Activated CD4-positive, alpha-beta T cell treated with anti-CD3 and anti-CD28 coated beads, Interleukin-2, amount 10 ng/mL, durations not matched to agents 7 days and 5 days (primary cell): ENCODE results near the gene SMARCAL1. TPM values are rescaled to one million over a fixed set of nuclear protein-coding genes. Genes with fewer than 3 reads are reported as not detected.

ENCODE experiments used
- CTCF ChIA-PET: fragments of 350-600 bp; sonication (Branson Sonifier 250); formaldehyde crosslinking; loops from one replicate; lab custom pipeline; 2021; ENCODE audit warnings: antibody characterized with exemption; lab: Charles Lee
- POLR2A ChIA-PET: fragments of 350-600 bp; sonication (Branson Sonifier 250); formaldehyde crosslinking; loops from one replicate; lab custom pipeline; 2021; ENCODE audit warnings: antibody characterized with exemption; lab: Charles Lee
- DNase-seq: peaks from one replicate; pipeline ENCODE4 v3.0.0-alpha.2; 2020
- H3K27ac Mint-ChIP-seq: one replicate; pipeline ENCODE4 v1.8.0; 2021; ENCODE audit warnings: mild to moderate bottlenecking, moderate library complexity, mixed read lengths
- H3K27me3 Mint-ChIP-seq: one replicate; pipeline ENCODE4 v1.8.0; 2021; ENCODE audit warnings: mixed read lengths
- H3K36me3 Mint-ChIP-seq: one replicate; pipeline ENCODE4 v1.8.0; 2021; ENCODE audit warnings: low read depth, mixed read lengths
- H3K4me1 Mint-ChIP-seq: one replicate; pipeline ENCODE4 v1.8.0; 2021; ENCODE audit warnings: mixed read lengths
- H3K4me3 Mint-ChIP-seq: one replicate; pipeline ENCODE4 v1.8.0; 2021; ENCODE audit warnings: mild to moderate bottlenecking, moderate library complexity, mixed read lengths
- H3K9me3 Mint-ChIP-seq: one replicate; pipeline ENCODE4 v1.8.0; 2021; ENCODE audit warnings: mixed read lengths
- total RNA-seq, 2 experiments: library from RNA; stranded (reverse); gene quantifications; one replicate each; pipeline ENCODE4 v1.2.3, GENCODE V29; 2021

SMARCAL1 gene
- 10 to 100 TPM; 27.5 to 28.7 TPM for total RNA-seq

GRCh38 chr2:216412022-216412999, at the start of gene SMARCAL1:
SMARCAL1 (plus strand) TSS chr2:216412484; CDS start chr2:216414705, 2,221 bp downstream.
- H3K4me3 Mint-ChIP-seq: peak within 1 kb of the TSS; percentile 88
- POLR2A ChIA-PET: no interaction called here

GRCh38 chr2:216362730-216363129, 49.6 kb upstream of the SMARCAL1 start:
- H3K27me3 Mint-ChIP-seq: peaks cover 34% of the 10 kb centered on the region
- DNase-seq: no peak
- no peaks in the 10 kb centered on the region for H3K9me3 Mint-ChIP-seq
- no peaks in the 10 kb centered on the region for H3K36me3 Mint-ChIP-seq
- H3K4me3 Mint-ChIP-seq: no peak overlapping the region
- H3K4me1 Mint-ChIP-seq: no peaks in the 10 kb centered on the region
- no peak overlapping the region for H3K27ac Mint-ChIP-seq
- POLR2A ChIA-PET: no interaction called here
- CTCF ChIA-PET: no interaction called here

More at GRCh38 chr2:216412022-216412999, at the start of gene SMARCAL1:
- DNase-seq: peak; percentile 99
- peaks cover 20% of the 10 kb centered on the region for H3K4me1 Mint-ChIP-seq
- no peaks in the 10 kb centered on the region for H3K9me3 Mint-ChIP-seq
- H3K27me3 Mint-ChIP-seq: peaks cover 8% of the 10 kb centered on the region
- CTCF ChIA-PET: interaction anchor here (0.6 to 1.2 kb wide), 5 partner anchors 9 to 337 kb away, joined by 3 to 8 read pairs (median 4); no protein-coding TSS in a partner anchor
- peak within 1 kb of the TSS; percentile 93 for H3K27ac Mint-ChIP-seq
- H3K36me3 Mint-ChIP-seq: peaks cover 22% of the 10 kb centered on the region

GRCh38 chr2:216363221-216363620, 49.1 kb upstream of the SMARCAL1 start:
- H3K27ac Mint-ChIP-seq: no peak overlapping the region
- H3K9me3 Mint-ChIP-seq: no peaks in the 10 kb centered on the region
- H3K36me3 Mint-ChIP-seq: no peaks in the 10 kb centered on the region
- no peaks in the 10 kb centered on the region for H3K4me1 Mint-ChIP-seq
- ChIA-PET POLR2A (no interaction called here), CTCF (no interaction called here)
- no peak for DNase-seq
- peaks cover 36% of the 10 kb centered on the region for H3K27me3 Mint-ChIP-seq
- no peak overlapping the region for H3K4me3 Mint-ChIP-seq

DNA sequence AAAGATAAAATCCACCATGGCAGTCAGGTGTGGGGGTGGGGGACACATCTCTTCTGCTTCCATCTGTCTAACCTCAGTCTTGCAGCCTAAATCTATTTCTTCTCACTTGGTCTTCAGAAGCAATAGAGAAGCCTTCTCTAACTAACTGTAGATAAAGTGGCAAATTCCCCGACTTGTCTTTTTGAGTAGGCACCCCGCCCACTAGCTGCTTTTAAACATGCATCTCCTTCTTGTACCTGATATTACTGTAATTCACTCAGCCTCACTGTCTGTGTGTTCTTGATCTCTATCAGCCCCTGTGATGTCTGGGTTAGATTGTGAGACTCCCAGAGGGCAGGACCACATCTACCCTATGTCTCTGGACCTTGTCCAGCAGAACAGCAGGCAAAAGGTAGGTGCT, 46.8 kb upstream of the SMARCAL1 start:
- no peak overlapping the region for H3K27ac Mint-ChIP-seq
- H3K4me1 Mint-ChIP-seq: no peaks in the 10 kb centered on the region
- H3K27me3 Mint-ChIP-seq: peaks cover 53% of the 10 kb centered on the region
- POLR2A ChIA-PET: no interaction called here
- no peaks in the 10 kb centered on the region for H3K36me3 Mint-ChIP-seq
- DNase-seq: no peak
- CTCF ChIA-PET: interaction anchor here (1.4 to 1.5 kb wide), 2 partner anchors 12 to 36 kb away, joined by 3 read pairs; no protein-coding TSS in a partner anchor
- no peaks in the 10 kb centered on the region for H3K9me3 Mint-ChIP-seq
- no peak overlapping the region for H3K4me3 Mint-ChIP-seq

DNA sequence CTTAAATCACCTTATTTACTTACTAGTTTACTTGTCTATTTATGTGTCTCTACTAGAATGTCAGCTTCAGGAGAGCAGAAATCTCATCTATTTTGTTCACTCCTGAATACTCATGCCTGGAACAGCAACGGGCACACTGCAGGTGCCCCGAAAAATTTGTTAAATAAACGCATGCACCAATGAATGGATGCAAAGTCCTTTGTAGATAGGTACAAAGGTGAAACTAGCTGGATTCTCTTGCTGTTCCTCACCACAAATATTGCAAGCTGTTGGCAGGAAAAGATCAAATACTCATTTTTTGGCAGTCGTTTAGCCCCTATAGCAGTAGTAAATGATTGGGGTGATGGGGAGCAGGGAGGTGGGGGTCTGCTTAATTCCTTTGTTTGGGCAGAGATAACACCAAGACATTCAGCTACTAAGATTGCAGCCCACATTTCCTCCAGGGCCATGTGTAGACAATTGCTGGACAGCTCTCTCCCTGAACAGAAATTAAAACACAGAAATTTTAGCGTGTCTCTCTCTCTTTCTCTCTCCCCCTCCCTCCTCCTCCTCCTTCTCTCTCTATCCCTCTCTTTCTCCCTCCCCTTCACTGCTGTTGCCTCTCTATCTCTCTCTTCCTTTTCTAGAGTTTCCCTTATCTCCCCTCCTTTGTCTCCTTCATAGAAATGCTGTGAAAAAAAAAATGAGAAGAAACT, 45.4 kb upstream of the SMARCAL1 start:
- Mint-ChIP-seq H3K4me3 (no peak overlapping the region), H3K36me3 (no peaks in the 10 kb centered on the region), H3K27ac (no peak overlapping the region), H3K4me1 (peaks cover 5% of the 10 kb centered on the region), H3K9me3 (no peaks in the 10 kb centered on the region), H3K27me3 (peaks cover 53% of the 10 kb centered on the region)
- POLR2A ChIA-PET: no interaction called here
- CTCF ChIA-PET: interaction anchor here (1.3 to 2.5 kb wide), 2 partner anchors 9 to 38 kb away, joined by 3 to 7 read pairs; no protein-coding TSS in a partner anchor
- DNase-seq: no peak

DNA sequence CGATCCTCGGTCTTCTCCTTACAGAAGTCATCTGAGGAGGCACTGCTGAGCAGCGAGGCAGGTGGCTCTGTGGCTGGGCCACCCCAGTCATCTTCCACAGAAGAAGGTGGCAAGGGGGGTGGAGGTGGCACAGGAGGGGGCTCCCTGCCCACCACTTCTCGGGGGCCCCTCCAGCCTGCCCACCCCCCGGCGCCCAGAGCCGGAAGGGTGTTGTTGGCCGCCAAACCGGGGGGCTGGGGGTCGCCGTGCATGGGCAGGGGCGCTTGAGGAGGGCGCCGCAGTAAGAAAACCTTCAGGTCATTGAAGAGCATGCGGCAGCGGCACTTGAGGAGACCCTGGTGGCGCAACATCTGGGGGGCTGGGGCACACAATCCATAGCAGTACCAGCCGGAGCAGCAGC, 42.5 kb upstream of the SMARCAL1 start:
- no peak overlapping the region for H3K27ac Mint-ChIP-seq
- CTCF ChIA-PET: no interaction called here
- no peak for DNase-seq
- H3K4me3 Mint-ChIP-seq: no peak overlapping the region
- no peaks in the 10 kb centered on the region for H3K9me3 Mint-ChIP-seq
- no peaks in the 10 kb centered on the region for H3K36me3 Mint-ChIP-seq
- POLR2A ChIA-PET: no interaction called here
- H3K4me1 Mint-ChIP-seq: peaks cover 13% of the 10 kb centered on the region
- H3K27me3 Mint-ChIP-seq: peaks cover 72% of the 10 kb centered on the region

DNA sequence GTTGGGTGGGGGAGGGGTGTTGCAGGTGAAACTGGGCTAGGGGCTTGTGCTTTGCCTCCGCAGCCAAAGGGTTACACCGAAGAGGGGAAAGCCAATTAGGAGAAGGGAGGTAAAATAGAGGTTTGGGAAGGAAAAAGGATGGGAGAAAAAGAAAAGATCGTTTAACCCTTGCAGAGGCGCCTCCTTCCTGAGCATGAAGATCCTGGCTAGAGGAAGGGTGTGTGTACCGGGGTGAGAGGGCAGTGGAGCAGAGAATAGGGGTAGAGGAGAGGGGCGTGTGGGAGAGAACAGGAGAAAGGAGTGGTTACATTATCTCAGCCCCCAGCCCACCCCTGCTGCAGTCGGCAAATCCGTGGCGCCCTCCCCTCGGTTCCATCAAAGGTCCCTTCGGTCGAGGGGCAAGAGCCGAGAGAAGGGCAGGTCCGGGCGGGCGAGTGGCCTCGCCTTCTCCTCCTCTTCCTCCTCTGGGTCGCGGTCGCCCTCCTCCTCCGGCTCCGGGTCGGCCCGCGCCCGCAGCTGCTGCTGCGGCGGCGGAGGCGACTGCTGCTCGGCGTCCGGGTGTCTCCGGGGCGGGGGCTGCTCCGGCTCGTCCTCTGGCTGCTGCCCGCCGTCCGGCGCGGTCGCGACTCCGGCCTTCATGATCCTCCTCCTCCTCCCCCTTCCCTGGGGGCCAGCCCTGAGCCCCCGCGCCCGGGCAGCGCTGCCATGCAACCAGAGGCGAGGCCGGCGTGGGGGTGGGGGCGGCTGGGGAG, 41.1 kb upstream of the SMARCAL1 start:
- H3K4me3 Mint-ChIP-seq: no peak overlapping the region
- no peaks in the 10 kb centered on the region for H3K36me3 Mint-ChIP-seq
- no peak for DNase-seq
- CTCF ChIA-PET: no interaction called here
- no peaks in the 10 kb centered on the region for H3K9me3 Mint-ChIP-seq
- peaks cover 13% of the 10 kb centered on the region for H3K4me1 Mint-ChIP-seq
- POLR2A ChIA-PET: no interaction called here
- H3K27ac Mint-ChIP-seq: no peak overlapping the region
- H3K27me3 Mint-ChIP-seq: peaks cover 67% of the 10 kb centered on the region

DNA sequence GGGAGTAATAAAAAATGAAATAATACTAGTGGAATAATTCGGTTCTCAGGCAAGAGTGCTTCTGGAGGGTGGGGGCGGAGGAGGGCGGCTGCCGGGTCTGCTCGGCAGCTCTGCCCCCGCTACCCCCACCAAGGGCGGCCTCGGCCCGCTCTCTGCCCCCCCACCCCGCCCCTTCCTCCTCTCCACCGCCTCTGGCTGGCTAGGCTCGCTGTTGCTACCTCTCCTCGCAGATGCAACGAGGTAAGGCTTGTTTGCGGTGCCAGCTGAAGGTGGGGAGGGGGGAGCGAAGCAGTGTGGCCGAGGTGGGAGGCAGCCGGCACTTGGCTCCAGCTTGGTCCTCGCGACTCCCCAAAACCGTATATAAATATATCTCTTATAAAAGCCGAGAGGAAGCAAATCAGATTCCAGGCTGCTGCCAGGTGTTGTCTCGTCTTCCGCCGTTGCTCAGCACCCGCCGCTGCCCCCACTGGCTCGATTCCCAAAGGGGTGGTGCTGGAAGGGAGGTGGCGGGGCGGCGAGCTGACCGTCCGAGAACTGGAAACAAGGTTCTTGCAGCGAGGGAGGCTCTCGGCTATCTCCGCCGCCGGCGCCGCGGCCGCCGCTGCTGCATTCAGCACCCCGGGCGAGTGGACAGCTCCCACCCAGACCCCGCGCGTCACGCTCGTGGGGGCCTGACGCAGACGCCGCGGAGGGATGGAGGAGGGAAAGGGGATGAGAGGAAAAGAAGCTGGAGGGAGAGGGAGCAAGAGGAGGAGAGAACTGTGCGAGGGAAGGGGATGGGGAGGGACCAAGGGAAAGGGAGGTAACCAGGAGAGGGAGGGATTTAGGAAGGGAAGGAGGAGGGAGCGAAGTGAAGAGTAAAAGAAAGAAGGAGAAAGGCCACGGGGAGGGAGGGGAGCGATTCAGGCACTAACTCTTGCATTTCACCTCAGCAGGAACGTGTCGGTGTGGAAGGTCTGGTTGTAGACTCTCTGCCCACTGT, 40.3 kb upstream of the SMARCAL1 start, which contains the start of gene MARCHF4:
TSS of gene MARCHF4 (minus strand) at position 763 of the 982 bp plus-strand sequence. CDS start 2,223 bp downstream, outside the sequence.
- ChIA-PET POLR2A (no interaction called here), CTCF (interaction anchor here (1.1 kb wide), 1 partner anchor 150 kb away, joined by 4 read pairs; no protein-coding TSS in a partner anchor)
- DNase-seq: peak; percentile 60
- peaks cover 59% of the 10 kb centered on the region for H3K27me3 Mint-ChIP-seq
- H3K27ac Mint-ChIP-seq: no peak within 1 kb of the TSS
- H3K9me3 Mint-ChIP-seq: no peaks in the 10 kb centered on the region
- H3K4me1 Mint-ChIP-seq: peaks cover 13% of the 10 kb centered on the region
- H3K36me3 Mint-ChIP-seq: no peaks in the 10 kb centered on the region
- no peak within 1 kb of the TSS for H3K4me3 Mint-ChIP-seq

- DNase-seq: no peak
- POLR2A ChIA-PET: no interaction called here
- Mint-ChIP-seq H3K27ac (no peak overlapping the region), H3K4me1 (peaks cover 13% of the 10 kb centered on the region), H3K4me3 (no peak overlapping the region), H3K9me3 (no peaks in the 10 kb centered on the region), H3K36me3 (no peaks in the 10 kb centered on the region), H3K27me3 (peaks cover 54% of the 10 kb centered on the region)
- CTCF ChIA-PET: interaction anchor here (1.1 kb wide), 2 partner anchors 15 to 151 kb away, joined by 3 to 4 read pairs; no protein-coding TSS in a partner anchor
Measured at GRCh38 chr2:216372761-216373291, 39.5 kb upstream of the SMARCAL1 start.

GRCh38 chr2:216373896-216374295, 38.4 kb upstream of the SMARCAL1 start:
- H3K4me3 Mint-ChIP-seq: no peak overlapping the region
- no peaks in the 10 kb centered on the region for H3K9me3 Mint-ChIP-seq
- POLR2A ChIA-PET: no interaction called here
- no peak for DNase-seq
- CTCF ChIA-PET: interaction anchor here (1.1 kb wide), 1 partner anchor 16 kb away, joined by 3 read pairs; no protein-coding TSS in a partner anchor
- H3K27ac Mint-ChIP-seq: no peak overlapping the region
- H3K4me1 Mint-ChIP-seq: peaks cover 13% of the 10 kb centered on the region
- no peaks in the 10 kb centered on the region for H3K36me3 Mint-ChIP-seq
- H3K27me3 Mint-ChIP-seq: peaks cover 43% of the 10 kb centered on the region

DNA sequence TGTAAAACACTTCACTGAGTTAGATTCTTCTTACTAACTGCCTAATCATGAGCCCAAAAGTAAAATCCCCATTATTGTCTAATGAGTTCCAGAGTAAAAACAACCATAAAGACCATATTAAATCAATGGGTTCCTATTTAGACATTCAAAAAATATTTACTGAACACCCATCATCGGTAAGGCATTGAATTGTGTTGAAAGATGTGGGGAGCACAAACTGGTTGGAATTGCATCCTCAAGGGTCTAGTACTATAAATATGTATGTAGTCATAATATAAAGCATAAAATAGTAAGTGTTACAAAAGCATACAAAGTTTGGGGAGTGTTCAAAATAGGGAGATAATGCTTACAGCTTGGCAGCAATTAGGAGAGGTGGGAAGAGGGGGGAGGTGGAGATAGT, 37.0 kb upstream of the SMARCAL1 start:
- Mint-ChIP-seq H3K4me3 (no peak overlapping the region), H3K9me3 (no peaks in the 10 kb centered on the region), H3K27ac (no peak overlapping the region), H3K36me3 (no peaks in the 10 kb centered on the region), H3K4me1 (peaks cover 13% of the 10 kb centered on the region), H3K27me3 (peaks cover 32% of the 10 kb centered on the region)
- CTCF ChIA-PET: interaction anchor here (0.6 to 1.9 kb wide), 2 partner anchors 8 to 55 kb away, joined by 3 to 7 read pairs; no protein-coding TSS in a partner anchor
- POLR2A ChIA-PET: no interaction called here
- DNase-seq: no peak
